Keratinocyte (primary cell): ENCODE data around the gene CRABP1. TPM values are rescaled to one million over a fixed set of nuclear protein-coding genes. Genes with fewer than 3 reads are reported as not detected.

ENCODE experiments used
- DNase-seq: peaks from one replicate; pipeline ENCODE4 v3.0.0-alpha.2; 2011; ENCODE audit warnings: low read depth, missing footprints, low spot score
- FAIRE-seq: peaks from 2 replicates; lab custom pipeline; 2011; peaks lifted over from hg19 to GRCh38; lab: Jason Lieb, UNC
- H2AFZ ChIP-seq: 2 replicates; pipeline ENCODE4 v1.6.0; 2012; ENCODE audit warnings: low read length, control low read depth, inconsistent platforms; ENCODE audit not compliant: control insufficient read depth
- H3K27ac ChIP-seq: 2 replicates; pipeline ENCODE4 v1.5.1; 2011; ENCODE audit warnings: low read length; ENCODE audit not compliant: control insufficient read depth, insufficient read depth
- H3K27me3 ChIP-seq: 3 replicates; pipeline ENCODE4 v1.6.0; 2011; ENCODE audit warnings: low read length; ENCODE audit not compliant: control insufficient read depth, insufficient read depth; ENCODE audit errors: extremely low read depth
- H3K36me3 ChIP-seq, 2 experiments: 2 replicates in 1 of 2; 3 replicates in 1 of 2; pipeline ENCODE4 v1.5.1; 2011; ENCODE audit warnings: low read length in 2 of 2, mild to moderate bottlenecking in 1 of 2; ENCODE audit not compliant: control insufficient read depth in 2 of 2, insufficient read depth in 2 of 2; ENCODE audit errors: extremely low read depth in 1 of 2
- H3K4me1 ChIP-seq: 3 replicates; pipeline ENCODE4 v1.5.1; 2011; ENCODE audit warnings: low read length; ENCODE audit not compliant: control insufficient read depth, insufficient read depth; ENCODE audit errors: extremely low read depth
- H3K4me2 ChIP-seq: 3 replicates; pipeline ENCODE4 v1.6.0; 2011; ENCODE audit warnings: low read depth, low read length; ENCODE audit not compliant: control insufficient read depth, insufficient read depth; ENCODE audit errors: extremely low read depth
- H3K4me3 ChIP-seq, 3 experiments: fragments of 200-600 bp in 1 of 3; sonication (generic) in 1 of 3; 2 replicates in 2 of 3; 3 replicates in 1 of 3; pipeline ENCODE4 v1.5.1; 2011 to 2016; ENCODE audit warnings: low read length in 3 of 3, mild to moderate bottlenecking in 3 of 3, control low read depth in 2 of 3, inconsistent platforms in 1 of 3, low read depth in 1 of 3, mixed read lengths in 1 of 3, mixed run types in 1 of 3, moderate library complexity in 1 of 3; ENCODE audit not compliant: control insufficient read depth in 2 of 3, insufficient read depth in 2 of 3; ENCODE audit errors: extremely low read depth in 1 of 3
- H3K79me2 ChIP-seq: 2 replicates; pipeline ENCODE4 v1.6.0; 2012; ENCODE audit warnings: low read length; ENCODE audit not compliant: control insufficient read depth, insufficient read depth
- H3K9ac ChIP-seq: 3 replicates; pipeline ENCODE4 v1.6.0; 2011; ENCODE audit warnings: low read length; ENCODE audit not compliant: control insufficient read depth, insufficient read depth; ENCODE audit errors: extremely low read depth
- H3K9me1 ChIP-seq: 3 replicates; pipeline ENCODE4 v1.6.0; 2011; ENCODE audit warnings: low read length; ENCODE audit not compliant: control insufficient read depth, insufficient read depth; ENCODE audit errors: extremely low read depth
- H3K9me3 ChIP-seq: 2 replicates; pipeline ENCODE4 v1.5.1; 2012; ENCODE audit warnings: low read depth, low read length; ENCODE audit not compliant: control insufficient read depth
- H4K20me1 ChIP-seq: 3 replicates; pipeline ENCODE4 v1.6.0; 2011; ENCODE audit warnings: low read length; ENCODE audit not compliant: control insufficient read depth, insufficient read depth; ENCODE audit errors: extremely low read depth
- EZH2 ChIP-seq: IDR thresholded peaks from one replicate; pipeline ENCODE4 v1.6.1; 2012; ENCODE audit warnings: inconsistent platforms, mild to moderate bottlenecking, low read length, moderate library complexity
- dilution Hi-C: fragments of 300-500 bp; cut with MboI; formaldehyde crosslinking; loops from one replicate; pipeline ENCODE4 v1.7.0; 2020; ENCODE audit warnings: low sequenced_read_pairs; ENCODE audit not compliant: extremely low pct_ligation_motif_present
- polyA plus RNA-seq, 5 experiments: library from polyadenylated mRNA; depleted of rRNA in 3 of 5; stranded (reverse) in 3 of 5; stranded (forward) in 1 of 5; unstranded in 1 of 5; fragments of >200 nt; gene quantifications; 1 replicate in 1 of 5; 2 replicates in 3 of 5; 3 replicates in 1 of 5; pipeline versions ENCODE4 v1.2.1 to v1.2.3, GENCODE V29; 2011 to 2012; ENCODE audit warnings: missing spikeins in 2 of 5, low read depth in 1 of 5, low replicate concordance in 1 of 5
- TF ChIP-seq, protein P1 (sequence below), 3 experiments: IDR thresholded peaks in 1 of 3; conservative IDR thresholded peaks in 1 of 3; optimal IDR thresholded peaks in 1 of 3; 2 replicates in 2 of 3; 3 replicates in 1 of 3; pipeline versions ENCODE3 to v1.5.1; 2011; ENCODE audit warnings: low read length in 3 of 3, mild to moderate bottlenecking in 3 of 3, moderate library complexity in 2 of 3, control low read depth in 1 of 3, inconsistent platforms in 1 of 3; ENCODE audit not compliant: insufficient read depth in 2 of 3; ENCODE audit errors: extremely low read depth in 1 of 3

CRABP1 gene
- polyA plus RNA-seq, 1 donor (not counting 4 experiments of a cell fraction or from before 2014, with no cell fraction given) = not detected

DNA sequence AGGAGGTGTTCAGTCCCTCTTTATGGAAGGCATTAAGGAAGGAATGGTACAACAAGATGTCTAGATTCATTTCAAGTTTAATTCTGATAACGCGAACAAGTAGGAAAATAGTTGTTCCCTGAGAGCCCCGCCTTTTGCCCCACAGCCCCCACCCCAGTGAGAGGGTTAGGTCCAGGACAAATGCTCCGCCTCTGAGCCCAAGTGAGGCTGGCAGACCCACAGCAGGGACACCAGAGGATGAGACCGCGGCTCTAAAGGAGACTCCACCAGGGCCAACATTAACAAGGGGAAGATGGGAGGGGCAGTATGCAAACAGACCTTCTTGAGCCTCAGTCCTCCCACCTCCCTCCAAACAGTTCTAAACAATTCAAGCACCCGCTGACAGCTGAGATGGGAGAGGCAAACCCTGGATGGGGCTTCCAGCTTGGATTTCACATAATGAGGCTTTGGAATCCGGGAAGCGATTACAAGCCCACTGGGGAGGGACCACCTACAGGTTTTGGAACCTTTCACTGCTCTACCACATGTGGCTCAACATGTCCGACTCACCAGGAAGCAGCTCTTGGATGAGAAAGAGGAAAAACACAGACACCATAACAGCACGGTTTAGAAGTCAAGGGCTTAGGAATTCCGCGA lies 54.9 kb downstream of the CRABP1 start:
- Histone ChIP-seq H3K79me2 (no peaks in the 10 kb centered on the region), H4K20me1 (no peaks in the 10 kb centered on the region), H3K4me2 (no peak overlapping the region), H2AFZ (no peak overlapping the region), H3K36me3 (no peaks in the 10 kb centered on the region), H3K4me1 (no peaks in the 10 kb centered on the region), H3K27ac (no peak overlapping the region), H3K4me3 (no peak overlapping the region), H3K9me1 (no peaks in the 10 kb centered on the region), H3K9me3 (no peaks in the 10 kb centered on the region), H3K27me3 (no peaks in the 10 kb centered on the region), H3K9ac (no peak overlapping the region)
- dilution Hi-C loops = no loop called here
- no peak for TF ChIP-seq EZH2
- TF ChIP-seq, protein P1, sequence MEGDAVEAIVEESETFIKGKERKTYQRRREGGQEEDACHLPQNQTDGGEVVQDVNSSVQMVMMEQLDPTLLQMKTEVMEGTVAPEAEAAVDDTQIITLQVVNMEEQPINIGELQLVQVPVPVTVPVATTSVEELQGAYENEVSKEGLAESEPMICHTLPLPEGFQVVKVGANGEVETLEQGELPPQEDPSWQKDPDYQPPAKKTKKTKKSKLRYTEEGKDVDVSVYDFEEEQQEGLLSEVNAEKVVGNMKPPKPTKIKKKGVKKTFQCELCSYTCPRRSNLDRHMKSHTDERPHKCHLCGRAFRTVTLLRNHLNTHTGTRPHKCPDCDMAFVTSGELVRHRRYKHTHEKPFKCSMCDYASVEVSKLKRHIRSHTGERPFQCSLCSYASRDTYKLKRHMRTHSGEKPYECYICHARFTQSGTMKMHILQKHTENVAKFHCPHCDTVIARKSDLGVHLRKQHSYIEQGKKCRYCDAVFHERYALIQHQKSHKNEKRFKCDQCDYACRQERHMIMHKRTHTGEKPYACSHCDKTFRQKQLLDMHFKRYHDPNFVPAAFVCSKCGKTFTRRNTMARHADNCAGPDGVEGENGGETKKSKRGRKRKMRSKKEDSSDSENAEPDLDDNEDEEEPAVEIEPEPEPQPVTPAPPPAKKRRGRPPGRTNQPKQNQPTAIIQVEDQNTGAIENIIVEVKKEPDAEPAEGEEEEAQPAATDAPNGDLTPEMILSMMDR (optimal IDR thresholded peaks at IDR 0.05 in 1 of 3, IDR thresholded peaks at IDR 0.05 in 1 of 3, conservative IDR thresholded peaks at IDR 0.05 in 1 of 3; ENCODE audit: extremely low read depth in 1 of 3, insufficient read depth in 2 of 3, low read length in 3 of 3) = no peak
- FAIRE-seq (no peak), DNase-seq (no peak)

DNA sequence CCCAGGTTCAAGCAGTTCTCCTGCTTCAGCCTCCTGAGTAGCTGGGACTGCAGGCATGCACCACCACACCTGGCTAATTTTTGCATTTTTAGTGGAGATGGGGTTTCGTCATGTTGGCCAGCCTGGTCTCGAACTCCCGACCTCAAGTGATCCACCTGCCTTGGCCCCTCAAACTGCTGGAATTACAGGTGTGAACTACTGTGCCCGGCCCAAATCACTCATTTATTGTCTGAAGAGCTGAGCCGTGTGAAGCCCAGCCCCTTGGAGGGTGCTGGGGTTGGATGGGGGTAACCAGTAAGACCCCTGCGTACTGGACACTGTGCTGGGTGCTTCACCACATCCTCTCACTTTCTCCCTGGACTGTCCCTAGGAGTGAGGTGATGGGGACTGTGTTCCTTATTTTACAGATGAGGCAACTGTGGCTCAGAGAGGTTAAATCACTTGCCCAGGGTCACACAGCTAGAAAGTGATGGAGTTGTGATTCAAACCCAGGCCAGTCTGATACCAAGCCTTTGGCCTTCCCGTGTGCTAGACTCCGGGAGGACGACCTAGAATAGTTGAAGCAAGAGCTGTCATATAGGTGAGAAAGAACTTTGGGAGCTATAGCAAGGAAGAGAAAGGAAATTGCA lies 56.1 kb downstream of the CRABP1 start:
- Histone ChIP-seq H3K79me2 (no peaks in the 10 kb centered on the region), H3K4me2 (no peak overlapping the region), H3K27ac (no peak overlapping the region), H4K20me1 (no peaks in the 10 kb centered on the region), H3K4me1 (no peaks in the 10 kb centered on the region), H3K9me3 (no peaks in the 10 kb centered on the region), H3K9me1 (no peaks in the 10 kb centered on the region), H2AFZ (no peak overlapping the region), H3K27me3 (no peaks in the 10 kb centered on the region), H3K4me3 (no peak overlapping the region), H3K9ac (no peak overlapping the region), H3K36me3 (no peaks in the 10 kb centered on the region)
- no peak for TF ChIP-seq EZH2
- TF ChIP-seq, protein P1 (optimal IDR thresholded peaks at IDR 0.05 in 1 of 3, IDR thresholded peaks at IDR 0.05 in 1 of 3, conservative IDR thresholded peaks at IDR 0.05 in 1 of 3; ENCODE audit: extremely low read depth in 1 of 3, insufficient read depth in 2 of 3, low read length in 3 of 3) = no peak
- dilution Hi-C loops = no loop called here
- DNase-seq (no peak), FAIRE-seq (no peak)
